ENCODE results near the gene MYO6.

Gene MYO6

DNA sequence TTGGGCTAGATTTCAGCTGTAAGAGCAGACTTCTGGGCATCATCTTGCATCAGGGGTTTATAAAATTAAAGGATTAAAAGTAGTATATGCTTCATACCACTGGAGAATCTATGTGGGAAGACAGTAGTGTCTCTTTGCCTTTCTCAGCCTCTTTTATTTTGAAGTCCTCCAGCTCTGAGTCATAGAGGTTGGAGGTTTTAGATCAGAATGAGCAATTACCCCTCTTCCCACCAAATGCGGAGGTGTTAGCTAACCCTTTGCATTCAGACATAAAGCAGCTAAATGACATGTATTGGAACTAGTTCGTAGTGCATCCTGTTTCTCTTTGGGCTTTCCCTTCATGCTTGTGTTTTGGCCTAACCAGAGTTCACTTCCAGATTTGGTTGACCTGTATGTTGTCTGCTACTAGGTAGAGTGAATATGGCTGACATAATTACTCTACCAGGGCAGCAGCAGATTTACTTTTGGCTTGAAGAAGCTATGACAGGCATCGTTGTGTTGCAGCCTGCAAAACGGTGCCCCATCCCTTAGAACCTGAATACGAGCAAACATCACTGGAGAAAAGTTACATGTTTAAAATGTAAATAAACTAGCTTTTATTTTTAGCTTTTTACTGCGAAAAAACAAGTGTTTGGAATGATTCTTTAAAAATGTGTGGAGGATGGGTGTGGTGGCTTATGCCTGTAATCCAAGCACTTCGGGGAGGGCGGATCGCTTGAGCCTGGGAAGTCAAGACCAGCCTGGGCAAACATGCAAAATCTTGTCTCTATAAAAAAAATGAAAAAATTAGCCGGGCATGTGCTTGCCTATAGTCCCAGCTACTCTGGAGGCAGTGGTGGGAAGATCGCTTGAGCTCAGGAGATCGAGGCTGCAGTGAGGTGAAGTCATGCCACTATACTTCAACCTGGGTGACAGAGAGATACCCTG, 82.2 kb downstream of the MYO6 start:
- no peak for DNase-seq

- no peak for DNase-seq
These were observed 85.4 kb downstream of the MYO6 start for GRCh38 chr6:75834447-75834846.

GRCh38 chr6:75842191-75842590, 93.2 kb downstream of the MYO6 start:
- no peak for DNase-seq

DNA sequence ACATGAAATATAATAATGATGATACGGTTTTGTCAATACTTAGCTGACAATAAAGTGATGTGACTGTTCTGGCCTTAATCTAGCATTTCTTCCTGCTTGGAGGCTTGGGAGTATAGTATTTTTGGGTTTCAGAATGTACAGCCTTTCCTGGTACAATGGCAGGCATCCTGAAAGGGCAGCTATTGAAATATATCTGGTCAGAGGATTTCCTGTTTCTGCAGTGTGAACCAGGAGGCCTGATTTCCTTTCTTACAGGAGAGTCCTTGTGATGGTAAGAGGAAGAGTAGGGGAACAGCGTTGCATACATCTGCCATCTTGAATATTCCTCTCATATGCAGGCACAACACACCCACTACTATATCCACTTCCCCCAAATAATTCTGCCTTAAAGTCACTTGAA, 93.7 kb downstream of the MYO6 start:
- DNase-seq = no peak

- no peak for DNase-seq
These were observed 94.4 kb downstream of the MYO6 start for GRCh38 chr6:75843396-75843795.

DNA sequence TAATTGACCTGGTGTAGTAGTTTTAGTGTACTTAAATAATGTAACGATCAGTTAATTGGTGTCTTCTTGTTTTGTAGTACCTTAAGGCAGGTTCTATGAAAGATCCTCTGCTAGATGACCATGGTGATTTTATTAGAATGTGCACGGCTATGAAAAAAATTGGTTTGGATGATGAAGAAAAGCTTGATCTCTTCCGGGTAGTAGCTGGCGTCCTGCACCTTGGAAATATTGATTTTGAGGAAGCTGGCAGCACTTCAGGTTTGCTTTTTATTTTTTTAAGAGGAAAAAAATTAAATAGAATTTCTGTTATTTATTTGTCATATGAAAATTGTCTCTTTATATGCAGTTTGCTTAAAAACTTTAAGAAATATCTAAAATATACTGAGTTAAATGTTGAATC, 99.2 kb downstream of the MYO6 start:
- no peak for DNase-seq

DNA sequence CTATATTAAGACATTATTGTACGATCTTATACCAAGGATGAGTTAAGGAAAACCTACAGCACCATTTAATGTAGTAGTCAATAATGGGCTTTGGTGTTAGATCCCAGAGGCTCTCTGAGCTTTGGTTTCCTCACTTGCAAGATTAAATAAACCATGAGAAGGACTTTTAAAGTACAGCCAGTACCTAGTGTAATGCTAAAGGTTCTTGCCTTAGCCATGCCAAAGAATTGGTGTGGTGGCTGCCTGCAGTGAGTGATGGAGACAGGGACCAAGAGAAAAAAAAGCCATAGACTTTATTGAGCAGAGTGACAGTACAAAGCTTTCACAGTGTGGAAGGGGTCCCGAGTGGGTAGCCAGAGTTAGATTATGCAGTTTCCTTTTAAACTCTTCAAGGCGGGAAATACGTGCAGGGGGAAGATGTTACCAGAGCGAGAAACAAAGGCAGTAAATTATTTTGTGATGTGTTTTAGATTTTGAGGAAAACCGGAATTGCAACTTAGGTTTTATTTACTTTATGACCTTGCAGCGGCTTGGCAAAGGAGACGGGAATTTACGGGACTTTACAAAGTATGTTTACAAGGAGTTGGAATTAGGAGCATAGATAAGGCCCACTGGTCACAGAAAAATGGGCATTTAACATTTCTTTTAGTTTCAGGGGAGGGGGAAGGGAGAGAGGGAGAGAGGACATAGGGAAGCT, 100.4 kb downstream of the MYO6 start:
- DNase-seq = no peak

DNA sequence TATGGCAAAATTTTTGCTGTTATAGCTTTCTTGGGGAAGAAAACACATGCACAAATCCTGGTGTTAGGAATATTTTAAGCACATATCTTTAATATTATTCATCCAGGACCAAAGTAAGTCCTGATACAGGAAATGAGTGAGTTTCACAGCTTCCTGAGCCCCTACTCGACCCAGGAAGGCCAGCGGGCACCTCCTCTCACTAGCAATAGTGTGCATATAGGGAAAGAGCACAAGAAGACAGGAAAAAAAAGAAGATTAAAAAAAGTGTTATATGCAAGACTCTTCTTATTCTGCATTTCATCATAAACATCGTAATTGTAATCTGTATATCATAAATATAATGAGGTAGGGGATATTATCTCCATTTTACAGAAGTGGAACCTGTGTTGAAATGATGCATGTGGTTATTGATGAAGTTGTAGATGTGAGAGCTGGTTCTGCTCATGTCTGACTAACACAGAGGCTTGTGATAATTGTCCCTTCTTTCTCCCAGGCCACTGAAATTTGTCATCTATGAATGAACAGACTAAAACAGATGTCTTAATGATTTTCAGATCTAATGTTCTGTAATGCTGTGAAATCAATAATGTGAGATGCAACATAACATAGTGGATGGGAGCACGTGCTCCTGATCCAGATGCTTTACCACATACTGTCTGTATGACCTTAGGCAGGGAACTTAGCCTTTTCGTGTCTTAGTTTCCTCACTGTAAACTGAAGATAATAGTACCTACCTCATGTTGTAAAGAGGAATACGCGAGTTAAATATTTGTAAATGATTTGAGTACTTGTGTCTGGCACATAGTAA, 101.2 kb downstream of the MYO6 start:
- DNase-seq = no peak

GRCh38 chr6:75852721-75853120, 103.7 kb downstream of the MYO6 start:
- DNase-seq = no peak

- no peak for DNase-seq
These were observed 104.8 kb downstream of the MYO6 start for GRCh38 chr6:75853806-75854205.

DNA sequence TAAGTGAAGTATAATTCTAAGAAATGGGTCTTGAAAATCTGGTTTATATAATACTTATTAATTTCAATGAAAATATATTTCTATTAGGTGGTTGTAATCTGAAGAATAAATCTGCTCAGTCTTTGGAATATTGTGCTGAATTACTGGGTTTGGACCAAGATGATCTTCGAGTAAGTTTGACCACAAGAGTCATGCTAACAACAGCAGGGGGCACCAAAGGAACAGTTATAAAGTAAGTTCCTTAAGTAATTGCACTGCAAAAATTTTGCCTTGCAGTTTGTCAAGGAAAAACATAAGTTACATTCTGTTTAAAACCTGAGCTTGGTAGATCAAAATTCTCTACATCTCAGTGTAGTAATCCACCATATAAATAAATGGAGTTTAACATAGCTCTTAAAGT, 106.0 kb downstream of the MYO6 start:
- peak; percentile 1 for DNase-seq

DNA sequence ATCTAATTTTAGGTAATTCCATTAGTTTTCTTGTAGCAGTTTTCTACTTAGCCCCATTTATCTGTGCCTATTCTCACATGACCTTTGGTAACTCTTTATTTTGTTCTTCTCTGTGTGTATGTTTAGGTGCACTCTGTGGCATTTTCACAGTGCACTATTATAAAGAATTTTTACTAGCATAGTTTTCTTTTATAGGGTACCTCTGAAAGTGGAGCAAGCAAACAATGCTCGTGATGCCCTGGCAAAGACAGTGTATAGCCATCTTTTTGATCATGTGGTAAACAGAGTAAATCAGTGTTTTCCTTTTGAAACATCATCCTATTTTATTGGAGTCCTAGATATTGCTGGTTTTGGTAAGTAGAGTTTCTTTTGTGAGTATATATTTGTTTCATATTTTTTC, 107.9 kb downstream of the MYO6 start:
- DNase-seq = no peak

DNA sequence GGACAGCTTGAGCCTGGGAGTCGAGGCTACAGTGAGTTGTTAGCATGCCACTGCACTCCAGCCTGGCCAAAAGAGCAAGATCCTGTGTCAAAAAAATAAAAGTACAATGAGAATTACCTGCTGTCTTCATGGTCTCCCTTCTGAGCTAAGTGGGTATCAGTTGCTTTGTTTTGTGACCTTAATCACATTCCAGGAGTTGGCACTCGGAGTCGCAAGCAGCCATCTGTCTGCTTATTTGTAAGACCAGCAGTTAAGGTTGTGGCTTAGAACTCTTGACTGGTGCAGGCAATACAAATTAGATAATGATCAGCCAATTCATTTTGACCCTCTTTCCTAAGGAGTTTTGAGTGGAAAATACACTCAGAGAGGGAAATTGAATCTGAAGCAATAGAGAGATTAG, 114.0 kb downstream of the MYO6 start:
- DNase-seq = no peak

DNA sequence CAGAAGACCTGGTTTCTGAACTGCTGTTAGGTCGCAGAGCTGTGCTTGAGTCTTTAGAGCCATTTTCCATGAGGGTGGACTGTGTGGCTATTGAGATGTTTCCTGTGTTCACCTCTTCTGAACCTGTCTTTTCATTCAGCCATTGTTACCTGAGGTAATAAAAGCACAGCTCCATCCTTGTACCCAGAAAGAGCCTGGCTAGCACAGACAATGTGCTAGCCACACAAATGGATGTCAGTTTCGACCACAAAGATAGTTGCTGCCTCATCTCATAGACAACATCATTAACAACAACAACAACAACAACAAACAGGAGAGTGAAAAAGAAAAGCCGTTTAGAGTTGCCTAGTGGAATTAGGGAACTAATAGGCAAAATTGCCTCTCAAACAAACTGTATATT, 114.7 kb downstream of the MYO6 start:
- no peak for DNase-seq

DNA sequence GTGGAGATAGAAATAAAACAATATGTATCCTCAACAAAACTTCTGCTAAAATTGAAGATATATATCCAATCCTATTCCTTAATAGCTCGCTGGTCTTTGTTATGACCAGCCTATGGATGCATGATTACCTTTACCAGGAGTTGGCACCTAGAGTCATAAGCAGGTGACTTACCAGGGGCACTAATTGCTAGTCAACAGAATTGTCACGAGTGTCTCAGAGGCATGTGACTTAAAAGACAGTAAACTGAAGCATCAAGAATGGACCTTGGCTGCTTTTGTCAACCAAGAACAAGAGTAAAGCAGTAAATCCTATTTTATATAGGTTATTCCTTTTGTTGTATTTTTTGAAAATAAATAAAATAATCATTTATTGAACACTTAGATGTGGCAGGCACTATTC, 115.4 kb downstream of the MYO6 start:
- DNase-seq = no peak

DNA sequence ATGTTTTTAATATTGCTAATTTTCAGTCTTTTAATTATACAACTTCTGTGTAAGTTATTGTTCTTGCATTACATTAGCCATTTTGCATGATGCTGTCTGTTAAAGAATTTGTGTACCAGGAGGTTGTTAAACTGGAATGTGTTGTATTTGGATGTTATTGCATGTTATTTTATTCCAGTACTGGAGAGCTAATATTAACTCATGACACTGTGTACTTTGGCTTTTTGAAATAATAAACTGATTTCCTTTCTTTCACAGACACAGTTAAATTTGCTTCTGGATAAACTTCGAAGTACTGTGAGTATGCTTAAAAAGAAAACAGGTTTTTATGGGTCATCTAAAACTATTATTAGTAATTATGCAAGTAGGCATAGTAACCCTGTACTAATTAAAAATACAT, 121.3 kb downstream of the MYO6 start:
- no peak for DNase-seq

DNA sequence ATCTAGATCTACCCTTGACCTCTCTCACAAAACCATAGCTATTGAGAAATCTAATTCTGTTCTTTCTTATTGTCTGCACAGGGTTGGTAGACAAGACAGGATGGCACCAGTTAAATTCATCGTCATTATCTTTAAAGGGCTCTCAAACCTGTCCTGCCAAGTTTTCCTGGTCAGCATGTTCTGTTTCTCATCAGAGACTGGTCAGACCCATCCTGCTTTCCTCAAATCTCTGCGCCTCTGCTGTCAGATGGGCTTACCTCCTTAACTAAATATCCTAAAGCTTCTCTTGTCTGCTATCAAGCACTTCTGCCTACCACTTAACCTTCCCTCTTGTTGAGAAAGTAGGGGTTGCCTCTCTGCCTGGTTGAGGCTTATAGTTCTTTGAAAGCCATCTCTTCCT, 125.2 kb downstream of the MYO6 start:
- DNase-seq = no peak

- no peak for DNase-seq
These were observed 127.1 kb downstream of the MYO6 start for GRCh38 chr6:75876152-75876551.

- DNase-seq = no peak
These were observed 131.3 kb downstream of the MYO6 start for GRCh38 chr6:75880305-75880704.

- no peak for DNase-seq
These were observed 133.7 kb downstream of the MYO6 start for GRCh38 chr6:75882734-75883133.

DNA sequence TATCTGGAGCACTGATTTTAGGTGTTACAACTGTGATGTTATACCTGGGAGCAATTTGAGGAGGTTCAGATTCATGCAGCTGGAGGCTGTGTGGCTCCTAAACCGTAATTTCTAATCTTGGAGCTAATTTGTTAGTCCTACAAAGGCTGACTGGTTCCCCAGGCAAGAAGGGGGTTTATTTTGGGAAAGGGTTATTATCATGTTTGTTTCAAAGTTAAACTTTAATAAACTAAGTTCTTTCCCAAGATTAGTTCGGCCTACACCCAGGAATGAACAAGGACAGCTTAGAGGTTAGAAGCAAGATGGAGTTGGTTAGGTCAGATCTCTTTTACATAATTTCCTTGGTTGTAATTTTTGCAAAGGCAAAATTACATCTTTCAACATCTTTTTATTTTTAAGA, 135.8 kb downstream of the MYO6 start:
- no peak for DNase-seq

- DNase-seq = no peak
These were observed 143.3 kb downstream of the MYO6 start for GRCh38 chr6:75892384-75892783.

DNA sequence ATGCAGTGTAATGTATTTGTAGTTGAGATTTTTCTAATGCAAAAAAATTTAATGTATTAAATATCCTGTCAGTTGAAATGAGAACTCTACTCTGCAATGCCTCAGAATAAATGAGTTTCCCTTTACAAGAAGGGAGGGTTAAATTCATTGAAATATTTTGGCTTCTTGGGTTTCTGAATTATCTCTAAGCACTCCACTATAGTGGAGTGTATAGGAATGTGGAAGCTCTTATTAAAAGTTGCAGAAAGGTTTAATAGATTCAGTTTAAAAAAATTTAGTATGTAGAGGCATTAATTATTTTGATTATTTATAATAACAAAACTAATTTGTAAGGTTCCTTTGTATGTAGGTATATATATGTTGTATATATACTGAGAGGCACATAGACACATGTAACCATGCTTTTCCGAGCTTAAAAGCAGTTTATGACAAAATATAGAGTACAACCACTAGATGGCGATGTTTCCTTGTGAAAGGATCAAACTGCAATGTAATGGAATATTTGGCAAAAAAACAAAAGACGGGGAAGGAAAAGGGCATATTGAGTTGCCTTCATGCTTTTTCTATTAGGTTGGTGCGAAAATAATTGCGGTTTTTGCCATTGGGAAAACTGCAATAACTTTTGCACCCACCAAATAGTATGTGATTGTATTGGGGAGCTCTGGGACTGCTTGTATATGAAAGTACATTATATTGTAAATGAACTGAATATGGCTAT, 144.2 kb downstream of the MYO6 start:
- peak; percentile 51 for DNase-seq

Data from NCI-H510A treated with DMSO at 0.1 percent for 48 hours (cell line).